Purkinje cell (primary cell): ENCODE results near the gene SELENOT. TPM values are rescaled to one million over a fixed set of nuclear protein-coding genes. Genes with fewer than 3 reads are reported as not detected.

Experiments
- polyA plus RNA-seq: library from polyadenylated mRNA; unstranded; fragments of >200 nt; fragmentation: Nextera tagmentation; gene quantifications from 2 replicates; pipeline ENCODE4 v1.2.1, GENCODE V29; 2014

Gene SELENOT
- 130 and 180 TPM in 2 replicates for polyA plus RNA-seq

GRCh38 chr3:150603153-150603979 lies at the start of gene SELENOT:
SELENOT (plus strand) TSS chr3:150603321; CDS start chr3:150603363, 42 bp downstream.

Other genes with a start within 250 kb of the SELENOT start
- 48.1 and 60.1 TPM in 2 replicates for gene TSC22D2, start 195.0 kb upstream of the SELENOT start, polyA plus RNA-seq
- 129 and 138 TPM in 2 replicates for gene SERP1, start 56.8 kb upstream of the SELENOT start, polyA plus RNA-seq
- gene EIF2A, start 56.5 kb upstream of the SELENOT start, polyA plus RNA-seq = 55.2 and 72.3 TPM in 2 replicates
- 0.79 TPM in 1 of 2 replicates, not detected in the other for gene ERICH6, start 100.6 kb downstream of the SELENOT start, polyA plus RNA-seq
- 26.8 and 29.7 TPM in 2 replicates for gene SIAH2, start 159.8 kb downstream of the SELENOT start, polyA plus RNA-seq